Endothelial cell of umbilical vein (primary cell): ENCODE data around the gene RPL21. TPM values are rescaled to one million over a fixed set of nuclear protein-coding genes. Genes with fewer than 3 reads are reported as not detected.

Experiments used
- BruUV-seq: library from RNA; stranded (reverse); fragments of 400-500 nt; replicated peaks from 2 replicates; lab custom pipeline; 2021; lab: Mats Ljungman, UMichigan
- CTCF ChIA-PET: fragments of 300-600, 350-600 bp; sonication (Branson Sonifier 250); formaldehyde crosslinking; loops from one replicate; lab custom pipeline; 2021; ENCODE audit warnings: antibody characterized with exemption, inconsistent platforms; lab: Charles Lee
- POLR2A ChIA-PET: fragments of 300-600, 350-600 bp; sonication (Branson Sonifier 250); formaldehyde crosslinking; loops from one replicate; lab custom pipeline; 2021; ENCODE audit warnings: antibody characterized with exemption, inconsistent platforms; lab: Charles Lee
- DNase-seq: peaks from one replicate; pipeline ENCODE4 v3.0.0-alpha.2; 2011; ENCODE audit warnings: low read depth, low spot score
- FAIRE-seq: peaks from 2 replicates; lab custom pipeline; 2011; peaks lifted over from hg19 to GRCh38; lab: Jason Lieb, UNC
- H2AFZ ChIP-seq: 2 replicates; pipeline ENCODE4 v1.6.0; 2012; ENCODE audit warnings: low read depth, low read length, control low read depth, inconsistent platforms
- H3K27ac ChIP-seq: 2 replicates; pipeline ENCODE4 v1.5.1; 2011; ENCODE audit warnings: low read depth, mild to moderate bottlenecking, control low read depth, low read length, moderate library complexity; ENCODE audit not compliant: insufficient read depth
- H3K27me3 ChIP-seq, 2 experiments: 2 replicates each; pipeline versions ENCODE4 v1.6.0 to v1.6.1; 2011; ENCODE audit warnings: low read length in 2 of 2, mixed read lengths in 1 of 2; ENCODE audit not compliant: control insufficient read depth in 2 of 2, insufficient read depth in 2 of 2
- H3K36me3 ChIP-seq, 2 experiments: 2 replicates in 1 of 2; 3 replicates in 1 of 2; pipeline ENCODE4 v1.5.1; 2011; ENCODE audit warnings: low read length in 2 of 2, mild to moderate bottlenecking in 1 of 2, moderate library complexity in 1 of 2; ENCODE audit not compliant: control insufficient read depth in 2 of 2, insufficient read depth in 2 of 2; ENCODE audit errors: extremely low read depth in 1 of 2
- H3K4me1 ChIP-seq: 3 replicates; pipeline ENCODE4 v1.5.1; 2011; ENCODE audit warnings: mild to moderate bottlenecking, low read length; ENCODE audit not compliant: control insufficient read depth, insufficient read depth; ENCODE audit errors: extremely low read depth
- H3K4me2 ChIP-seq: 2 replicates; pipeline ENCODE4 v1.6.1; 2011; ENCODE audit warnings: low read length, control low read depth, mixed read lengths; ENCODE audit not compliant: insufficient read depth
- H3K4me3 ChIP-seq, 3 experiments: fragments of 200-600 bp in 1 of 3; sonication (generic), shearing (Covaris generic) in 1 of 3; replicated peaks in 1 of 3; 2 replicates each; pipeline ENCODE4 v1.5.1; 2011 to 2016; ENCODE audit warnings: control low read depth in 3 of 3, low read length in 3 of 3, mild to moderate bottlenecking in 2 of 3, inconsistent platforms in 1 of 3, low read depth in 1 of 3, moderate library complexity in 1 of 3; ENCODE audit not compliant: insufficient read depth in 1 of 3
- H3K79me2 ChIP-seq: 2 replicates; pipeline ENCODE4 v1.6.0; 2012; ENCODE audit warnings: low read length, inconsistent platforms; ENCODE audit not compliant: control insufficient read depth, insufficient read depth
- H3K9ac ChIP-seq: replicated peaks from 2 replicates; pipeline ENCODE3; 2011; ENCODE audit warnings: low read length, control low read depth; ENCODE audit not compliant: insufficient read depth; ENCODE audit errors: extremely low read depth
- H3K9me1 ChIP-seq: replicated peaks from 3 replicates; pipeline ENCODE4 v1.6.0; 2011; ENCODE audit warnings: mild to moderate bottlenecking, low read length; ENCODE audit not compliant: control insufficient read depth, insufficient read depth; ENCODE audit errors: extremely low read depth
- H3K9me3 ChIP-seq: replicated peaks from 2 replicates; pipeline ENCODE4 v1.5.1; 2012; ENCODE audit warnings: low read length, inconsistent platforms; ENCODE audit not compliant: control insufficient read depth, insufficient read depth
- H4K20me1 ChIP-seq: replicated peaks from 2 replicates; pipeline ENCODE3; 2011; ENCODE audit warnings: mild to moderate bottlenecking, low read length; ENCODE audit not compliant: control insufficient read depth, insufficient read depth; ENCODE audit errors: extremely low read depth
- EZH2 ChIP-seq: IDR thresholded peaks from 2 replicates; pipeline ENCODE4 v1.6.1; 2012; ENCODE audit warnings: borderline replicate concordance, low read depth, mild to moderate bottlenecking, moderate library complexity, low read length, inconsistent platforms; ENCODE audit not compliant: severe bottlenecking
- FOS ChIP-seq: IDR thresholded peaks from 2 replicates; pipeline ENCODE4 v1.6.1; 2011; ENCODE audit warnings: mild to moderate bottlenecking, low read length, moderate library complexity, borderline replicate concordance; ENCODE audit not compliant: insufficient read depth
- GATA2 ChIP-seq: IDR thresholded peaks from 2 replicates; pipeline ENCODE4 v1.7.0; 2011; ENCODE audit warnings: low read depth, mild to moderate bottlenecking, moderate library complexity, mixed read lengths, low read length; ENCODE audit not compliant: insufficient read length, insufficient read depth
- JUN ChIP-seq: IDR thresholded peaks from 2 replicates; pipeline ENCODE4 v1.6.1; 2011; ENCODE audit warnings: borderline replicate concordance, low read depth; ENCODE audit not compliant: insufficient read length, insufficient read depth
- MYC ChIP-seq: IDR thresholded peaks from one replicate; pipeline ENCODE4 v1.6.1; 2011; ENCODE audit warnings: mild to moderate bottlenecking, low read depth, low read length
- POLR2A ChIP-seq: IDR thresholded peaks from 2 replicates; pipeline ENCODE4 v1.6.1; 2012; ENCODE audit warnings: low read depth, mild to moderate bottlenecking, control low read depth, low read length
- POLR2AphosphoS5 ChIP-seq: IDR thresholded peaks from 2 replicates; pipeline ENCODE4 v1.6.1; 2012; ENCODE audit warnings: low read depth, mild to moderate bottlenecking, control low read depth, low read length, moderate library complexity; ENCODE audit not compliant: insufficient read depth
- dilution Hi-C: fragments of 300-500 bp; cut with MboI; formaldehyde crosslinking; loops from one replicate; pipeline ENCODE4 v1.15.0; 2019; ENCODE audit warnings: low sequenced_read_pairs; ENCODE audit not compliant: extremely low pct_ligation_motif_present
- intact Hi-C: fragments of 100-400 bp; cut with micrococcal nuclease; formaldehyde crosslinking; loops from one replicate; pipeline ENCODE4 v1.10.0; 2022
- polyA plus RNA-seq, 4 experiments: library from polyadenylated mRNA; depleted of rRNA in 3 of 4; stranded (reverse) in 3 of 4; unstranded in 1 of 4; fragments of >200 nt; gene quantifications; 2 replicates each; pipeline versions ENCODE4 v1.2.1 to v1.2.3, GENCODE V29; 2011 to 2012; ENCODE audit warnings: missing spikeins in 1 of 4
- total RNA-seq: library from RNA; stranded (reverse); gene quantifications from 2 replicates; pipeline ENCODE4 v1.2.3, GENCODE V29; 2021
- TF ChIP-seq, protein P1 (sequence below): IDR thresholded peaks from 2 replicates; pipeline ENCODE4 v1.6.1; 2011; ENCODE audit not compliant: insufficient read depth, insufficient read length
- TF ChIP-seq, protein P2 (sequence below), 2 donors: IDR thresholded peaks; 1 replicate in 1 of 2; 2 replicates in 1 of 2; pipeline ENCODE4 v1.5.1; 2011; ENCODE audit warnings: low read length in 2 of 2, mild to moderate bottlenecking in 2 of 2, moderate library complexity in 2 of 2, control low read depth in 1 of 2, inconsistent platforms in 1 of 2, low read depth in 1 of 2; ENCODE audit not compliant: insufficient read depth in 1 of 2; ENCODE audit errors: extremely low read depth in 1 of 2

RPL21 gene
- total and polyA plus RNA-seq, 2 donors (not counting 3 experiments of a cell fraction or from before 2014, with no cell fraction given): 585 to 871 TPM

DNA sequence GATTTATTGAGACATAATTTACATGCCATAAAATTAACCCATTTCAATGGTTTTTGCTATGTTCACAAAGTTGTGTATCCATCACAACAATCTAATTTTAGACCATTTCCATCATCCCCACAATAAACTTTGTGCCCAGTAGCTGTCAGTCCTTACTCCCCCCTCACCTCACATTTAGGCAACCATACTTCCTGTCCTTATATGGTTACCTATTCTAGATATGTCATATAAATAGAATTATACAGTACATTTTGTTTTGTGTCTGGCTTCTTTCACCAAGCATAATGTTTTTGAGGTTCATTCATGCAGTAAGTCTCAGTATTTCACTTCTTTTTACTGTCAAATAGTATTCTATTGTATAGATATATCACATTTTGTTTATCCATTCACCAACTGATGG, 23.2 kb upstream of the RPL21 start:
- Histone ChIP-seq H3K4me1 (no peaks in the 10 kb centered on the region), H3K9ac (no peak overlapping the region), H3K27me3 (peaks cover 0 to 11% of the 10 kb centered on the region in 2 experiments), H3K79me2 (no peaks in the 10 kb centered on the region), H3K4me3 (no peak overlapping the region), H2AFZ (no peak overlapping the region), H4K20me1 (no peaks in the 10 kb centered on the region), H3K9me1 (no peaks in the 10 kb centered on the region), H3K27ac (no peak overlapping the region), H3K9me3 (no peaks in the 10 kb centered on the region), H3K36me3 (no peaks in the 10 kb centered on the region), H3K4me2 (no peak overlapping the region)
- ChIA-PET POLR2A (no interaction called here), CTCF (no interaction called here)
- BruUV-seq: no TSS peak
- TF ChIP-seq GATA2 (no peak), FOS (no peak)
- intact Hi-C loops: no loop called here
- FAIRE-seq (no peak), DNase-seq (no peak)
- dilution Hi-C loops: no loop called here

DNA sequence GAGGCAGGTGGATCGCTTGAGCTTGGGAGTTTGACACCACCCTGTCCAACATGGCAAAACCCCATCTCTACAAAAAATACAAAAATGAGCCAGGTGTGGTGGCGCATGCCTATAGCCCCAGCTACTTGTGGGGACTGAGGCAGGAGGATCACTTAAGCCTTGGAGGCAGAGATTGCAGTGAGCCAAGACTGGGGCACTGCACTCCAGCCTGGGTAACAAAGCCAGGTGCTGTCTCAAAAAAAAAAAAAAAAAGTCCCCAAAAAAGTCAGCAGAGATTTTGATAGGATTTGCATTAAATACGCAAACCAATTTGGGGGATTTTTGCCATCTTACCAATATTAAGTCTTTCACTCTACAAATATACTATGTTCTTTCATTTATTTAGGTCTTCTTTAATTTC, 21.7 kb upstream of the RPL21 start:
- Histone ChIP-seq H3K9ac (no peak overlapping the region), H3K4me1 (no peaks in the 10 kb centered on the region), H3K27ac (no peak overlapping the region), H3K27me3 (peaks cover 0 to 11% of the 10 kb centered on the region in 2 experiments), H3K79me2 (no peaks in the 10 kb centered on the region), H3K9me1 (no peaks in the 10 kb centered on the region), H3K4me2 (no peak overlapping the region), H4K20me1 (no peaks in the 10 kb centered on the region), H2AFZ (no peak overlapping the region), H3K9me3 (no peaks in the 10 kb centered on the region), H3K4me3 (no peak overlapping the region), H3K36me3 (no peaks in the 10 kb centered on the region)
- intact Hi-C loops: no loop called here
- BruUV-seq: no TSS peak
- DNase-seq (no peak), FAIRE-seq (no peak)
- dilution Hi-C loops: no loop called here
- ChIA-PET CTCF (no interaction called here), POLR2A (no interaction called here)
- no peak for TF ChIP-seq POLR2AphosphoS5
- TF ChIP-seq FOS: no peak
- TF ChIP-seq, protein P1, sequence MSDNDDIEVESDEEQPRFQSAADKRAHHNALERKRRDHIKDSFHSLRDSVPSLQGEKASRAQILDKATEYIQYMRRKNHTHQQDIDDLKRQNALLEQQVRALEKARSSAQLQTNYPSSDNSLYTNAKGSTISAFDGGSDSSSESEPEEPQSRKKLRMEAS: no peak
- TF ChIP-seq GATA2: no peak
- TF ChIP-seq MYC: no peak
- TF ChIP-seq, protein P2, sequence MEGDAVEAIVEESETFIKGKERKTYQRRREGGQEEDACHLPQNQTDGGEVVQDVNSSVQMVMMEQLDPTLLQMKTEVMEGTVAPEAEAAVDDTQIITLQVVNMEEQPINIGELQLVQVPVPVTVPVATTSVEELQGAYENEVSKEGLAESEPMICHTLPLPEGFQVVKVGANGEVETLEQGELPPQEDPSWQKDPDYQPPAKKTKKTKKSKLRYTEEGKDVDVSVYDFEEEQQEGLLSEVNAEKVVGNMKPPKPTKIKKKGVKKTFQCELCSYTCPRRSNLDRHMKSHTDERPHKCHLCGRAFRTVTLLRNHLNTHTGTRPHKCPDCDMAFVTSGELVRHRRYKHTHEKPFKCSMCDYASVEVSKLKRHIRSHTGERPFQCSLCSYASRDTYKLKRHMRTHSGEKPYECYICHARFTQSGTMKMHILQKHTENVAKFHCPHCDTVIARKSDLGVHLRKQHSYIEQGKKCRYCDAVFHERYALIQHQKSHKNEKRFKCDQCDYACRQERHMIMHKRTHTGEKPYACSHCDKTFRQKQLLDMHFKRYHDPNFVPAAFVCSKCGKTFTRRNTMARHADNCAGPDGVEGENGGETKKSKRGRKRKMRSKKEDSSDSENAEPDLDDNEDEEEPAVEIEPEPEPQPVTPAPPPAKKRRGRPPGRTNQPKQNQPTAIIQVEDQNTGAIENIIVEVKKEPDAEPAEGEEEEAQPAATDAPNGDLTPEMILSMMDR (IDR thresholded peaks at IDR 0.05; ENCODE audit: extremely low read depth in 1 of 2, insufficient read depth in 1 of 2, low read depth in 1 of 2, low read length in 2 of 2): no peak
- TF ChIP-seq EZH2: no peak
- no peak for TF ChIP-seq POLR2A
- no peak for TF ChIP-seq JUN
